Measurements from ENCODE around the gene SDHB.

The SDHB gene

GRCh38 chr1:16988210-16988609 lies 65.6 kb downstream of the SDHB start:
- no peak overlapping the region for H3K4me3 ChIP-seq (replicated peaks; ENCODE audit: insufficient read depth, low read length)
- no peak for DNase-seq (ENCODE audit: low read depth in 1 of 2, low spot score in 1 of 2)
- no peaks in the 10 kb centered on the region for H3K27me3 ChIP-seq (ENCODE audit: insufficient read depth, poor library complexity, severe bottlenecking)
- TF ChIP-seq GABPA (IDR thresholded peaks at IDR 0.05; ENCODE audit: low read depth) = no peak
- TF ChIP-seq SPI1 (IDR thresholded peaks at IDR 0.05; ENCODE audit: borderline replicate concordance, low read depth) = no peak
- no peak for TF ChIP-seq POLR2AphosphoS5 (IDR thresholded peaks at IDR 0.05; ENCODE audit: low read depth)
- no peak for TF ChIP-seq REST (IDR thresholded peaks at IDR 0.05; ENCODE audit: insufficient replicate concordance, low read depth)
- TF ChIP-seq CTCF (IDR thresholded peaks at IDR 0.05; ENCODE audit: insufficient read depth, low read length) = no peak
- H3K27ac ChIP-seq (replicated peaks) = no peak overlapping the region

- Histone ChIP-seq H3K4me3 (replicated peaks; ENCODE audit: insufficient read depth, low read length) (no peak overlapping the region), H3K27me3 (ENCODE audit: insufficient read depth, poor library complexity, severe bottlenecking) (no peaks in the 10 kb centered on the region), H3K27ac (replicated peaks) (no peak overlapping the region)
- TF ChIP-seq GABPA (IDR thresholded peaks at IDR 0.05; ENCODE audit: low read depth) (no peak), CTCF (IDR thresholded peaks at IDR 0.05; ENCODE audit: insufficient read depth, low read length) (peak; percentile 32), REST (IDR thresholded peaks at IDR 0.05; ENCODE audit: insufficient replicate concordance, low read depth) (no peak), POLR2AphosphoS5 (IDR thresholded peaks at IDR 0.05; ENCODE audit: low read depth) (no peak), SPI1 (IDR thresholded peaks at IDR 0.05; ENCODE audit: borderline replicate concordance, low read depth) (no peak)
- no peak for DNase-seq (ENCODE audit: low read depth in 1 of 2, low spot score in 1 of 2)
These were observed 66.9 kb downstream of the SDHB start for GRCh38 chr1:16986962-16987361.

GRCh38 chr1:16986560-16986959 lies 67.3 kb downstream of the SDHB start:
- no peak overlapping the region for H3K4me3 ChIP-seq (replicated peaks; ENCODE audit: insufficient read depth, low read length)
- DNase-seq (ENCODE audit: low read depth in 1 of 2, low spot score in 1 of 2) = no peak
- H3K27ac ChIP-seq (replicated peaks) = no peak overlapping the region
- no peak for TF ChIP-seq GABPA (IDR thresholded peaks at IDR 0.05; ENCODE audit: low read depth)
- no peak for TF ChIP-seq SPI1 (IDR thresholded peaks at IDR 0.05; ENCODE audit: borderline replicate concordance, low read depth)
- no peak for TF ChIP-seq CTCF (IDR thresholded peaks at IDR 0.05; ENCODE audit: insufficient read depth, low read length)
- TF ChIP-seq POLR2AphosphoS5 (IDR thresholded peaks at IDR 0.05; ENCODE audit: low read depth) = no peak
- TF ChIP-seq REST (IDR thresholded peaks at IDR 0.05; ENCODE audit: insufficient replicate concordance, low read depth) = no peak
- H3K27me3 ChIP-seq (ENCODE audit: insufficient read depth, poor library complexity, severe bottlenecking) = peaks cover 2% of the 10 kb centered on the region

Data from HL-60 (cell line).